Osteoblast (primary cell): Measurements from ENCODE around the gene CBX2. TPM values are rescaled to one million over a fixed set of nuclear protein-coding genes. Genes with fewer than 3 reads are reported as not detected.

Experiments used
- DNase-seq: peaks from one replicate; pipeline ENCODE4 v3.0.0; 2011; ENCODE audit warnings: low spot score, mixed read lengths; ENCODE audit not compliant: insufficient read length; ENCODE audit errors: missing footprints
- H2AFZ ChIP-seq: 2 replicates; pipeline ENCODE4 v1.6.0; 2011; ENCODE audit warnings: mild to moderate bottlenecking, low read length
- H3K27ac ChIP-seq: 2 replicates; pipeline ENCODE4 v1.5.1; 2011; ENCODE audit warnings: mild to moderate bottlenecking, low read depth, low read length, moderate library complexity
- H3K27me3 ChIP-seq: 2 replicates; pipeline ENCODE4 v1.6.0; 2012; ENCODE audit warnings: mild to moderate bottlenecking, control low read depth, inconsistent platforms, low read length, moderate library complexity; ENCODE audit not compliant: insufficient read depth
- H3K36me3 ChIP-seq: 2 replicates; pipeline ENCODE4 v1.5.1; 2011; ENCODE audit warnings: mild to moderate bottlenecking, low read length, control low read depth, moderate library complexity; ENCODE audit not compliant: insufficient read depth
- H3K4me1 ChIP-seq: 2 replicates; pipeline ENCODE4 v1.5.1; 2011; ENCODE audit warnings: mild to moderate bottlenecking, low read length, control low read depth, moderate library complexity; ENCODE audit not compliant: insufficient read depth
- H3K4me2 ChIP-seq: 2 replicates; pipeline ENCODE4 v1.6.0; 2011; ENCODE audit warnings: mild to moderate bottlenecking, low read length; ENCODE audit not compliant: insufficient read depth
- H3K4me3 ChIP-seq: fragments of 200-600 bp; sonication (generic); 3 replicates; pipeline ENCODE4 v1.5.1; 2012; ENCODE audit warnings: mild to moderate bottlenecking, low read length, inconsistent platforms; ENCODE audit not compliant: insufficient read depth
- H3K79me2 ChIP-seq: 2 replicates; pipeline ENCODE4 v1.6.0; 2012; ENCODE audit warnings: mild to moderate bottlenecking, low read length, control low read depth, inconsistent platforms; ENCODE audit not compliant: insufficient read depth
- H3K9me3 ChIP-seq: 2 replicates; pipeline ENCODE4 v1.5.1; 2011; ENCODE audit warnings: low read depth, low read length, control low read depth
- H4K20me1 ChIP-seq: 2 replicates; pipeline ENCODE4 v1.6.0; 2012; ENCODE audit warnings: mild to moderate bottlenecking, low read length, control low read depth; ENCODE audit not compliant: insufficient read depth
- CTCF ChIP-seq: IDR thresholded peaks from 2 replicates; pipeline ENCODE4 v1.5.1; 2011; ENCODE audit warnings: mild to moderate bottlenecking, low read depth, low read length, moderate library complexity; ENCODE audit errors: extremely low read depth
- total RNA-seq: library from RNA; depleted of rRNA; stranded (reverse); fragments of >200 nt; gene quantifications from 2 replicates; pipeline ENCODE4 v1.2.3, GENCODE V29; 2012

CBX2 gene
- total RNA-seq, 1 donor: 1.1 TPM

- Histone ChIP-seq H3K9me3 (no peaks in the 10 kb centered on the region), H3K27ac (no peak overlapping the region), H3K4me1 (peaks cover 10% of the 10 kb centered on the region), H3K27me3 (peaks cover 47% of the 10 kb centered on the region), H3K4me2 (peak overlapping the region; percentile 68), H3K4me3 (peak overlapping the region; percentile 58), H2AFZ (no peak overlapping the region), H3K79me2 (no peaks in the 10 kb centered on the region), H3K36me3 (no peaks in the 10 kb centered on the region), H4K20me1 (peaks cover 6% of the 10 kb centered on the region)
- DNase-seq: peak; percentile 94
- TF ChIP-seq CTCF: no peak
These were observed 15.3 kb downstream of the CBX2 start for GRCh38 chr17:79792984-79793923.

DNA sequence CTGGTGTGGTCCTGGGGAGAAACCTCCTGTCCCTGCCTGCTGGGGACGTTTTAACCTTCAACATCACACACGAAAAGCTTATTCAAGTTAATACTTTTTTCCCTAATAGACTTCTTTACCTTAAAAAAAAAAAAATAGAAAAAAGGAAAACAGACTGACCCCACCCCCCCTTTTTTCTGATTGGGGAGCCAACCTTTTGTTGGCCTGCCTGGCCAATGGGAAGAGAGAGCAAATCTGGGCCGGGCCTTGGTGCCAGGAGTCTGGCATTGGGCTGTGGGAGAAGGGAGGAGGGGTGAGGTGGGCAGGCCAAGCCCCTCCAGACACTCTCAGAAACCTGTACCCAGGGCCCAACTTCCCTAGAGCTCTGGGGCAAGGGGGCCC lies 16.0 kb downstream of the CBX2 start:
- Histone ChIP-seq H3K36me3 (no peaks in the 10 kb centered on the region), H3K4me3 (peak overlapping the region; percentile 58), H3K4me2 (peak overlapping the region; percentile 68), H3K4me1 (peaks cover 13% of the 10 kb centered on the region), H3K9me3 (no peaks in the 10 kb centered on the region), H3K27me3 (peaks cover 48% of the 10 kb centered on the region), H3K79me2 (no peaks in the 10 kb centered on the region), H3K27ac (no peak overlapping the region), H2AFZ (no peak overlapping the region), H4K20me1 (peaks cover 6% of the 10 kb centered on the region)
- DNase-seq: peak; percentile 95
- TF ChIP-seq CTCF: no peak

DNA sequence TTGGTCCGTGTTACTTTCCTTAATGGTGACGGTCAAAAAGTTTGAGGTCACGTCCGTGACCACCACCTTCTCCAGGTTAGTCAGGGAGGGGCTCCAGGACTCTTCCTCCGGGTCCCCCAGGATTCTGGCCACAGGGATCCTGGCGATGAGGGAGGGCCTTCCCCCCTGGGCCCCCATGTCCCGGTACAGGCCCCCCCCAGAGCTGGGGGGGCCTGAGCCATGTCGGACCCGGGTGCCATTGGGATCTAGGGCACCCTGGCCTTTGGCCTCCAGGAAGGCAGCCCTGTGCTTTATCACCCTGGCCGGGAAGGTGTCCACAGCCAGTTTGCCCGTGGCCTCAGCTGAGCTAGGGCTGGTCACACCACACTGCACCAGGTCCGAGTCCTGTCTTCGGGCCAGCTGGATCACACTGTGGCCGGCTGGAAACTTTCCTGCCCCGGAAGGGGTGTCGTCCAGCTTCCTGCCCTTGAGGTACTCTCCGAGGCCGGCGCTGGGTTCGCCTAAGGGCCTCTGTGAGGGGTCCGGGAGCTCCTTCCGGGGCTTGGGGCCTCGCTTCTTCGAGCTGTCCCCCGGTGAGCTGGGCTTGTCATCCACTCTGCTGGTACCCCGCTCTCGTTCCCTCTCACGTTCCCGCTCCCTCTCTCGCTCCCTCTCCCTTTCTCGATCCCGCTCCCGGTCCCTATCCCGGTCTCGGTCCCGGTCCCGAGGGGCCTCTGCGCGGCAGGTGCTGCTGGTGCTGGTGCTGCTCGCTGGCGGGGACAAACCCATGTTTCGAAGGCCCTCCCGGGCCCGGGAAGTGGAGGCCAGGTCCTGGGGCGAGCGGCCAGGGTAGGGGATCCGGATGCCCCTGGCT lies 16.9 kb downstream of the CBX2 start:
- Histone ChIP-seq H3K4me1 (peaks cover 13% of the 10 kb centered on the region), H4K20me1 (peaks cover 8% of the 10 kb centered on the region), H2AFZ (no peak overlapping the region), H3K36me3 (no peaks in the 10 kb centered on the region), H3K9me3 (no peaks in the 10 kb centered on the region), H3K4me2 (no peak overlapping the region), H3K27me3 (peaks cover 48% of the 10 kb centered on the region), H3K4me3 (no peak overlapping the region), H3K79me2 (no peaks in the 10 kb centered on the region), H3K27ac (no peak overlapping the region)
- no peak for DNase-seq
- no peak for TF ChIP-seq CTCF
